ENCODE data around the gene FBXL17.
A peak's percentile ranks its signal among the peaks of the same experiment; 100 is the strongest.

The FBXL17 gene

GRCh38 chr5:108146222-108146621 is 235.7 kb downstream of the FBXL17 start:
- DNase-seq, result no peak

GRCh38 chr5:108145351-108145750 is 236.5 kb downstream of the FBXL17 start:
- DNase-seq, result no peak

GRCh38 chr5:108144332-108144731 is 237.6 kb downstream of the FBXL17 start:
- DNase-seq, result no peak

- peak; percentile 54 for DNase-seq
These were observed 238.3 kb downstream of the FBXL17 start for GRCh38 chr5:108143581-108143980.

GRCh38 chr5:108141676-108142075 is 240.2 kb downstream of the FBXL17 start:
- no peak for DNase-seq

GRCh38 chr5:108136493-108136892 is 245.4 kb downstream of the FBXL17 start:
- no peak for DNase-seq

GRCh38 chr5:108129129-108129528 is 252.8 kb downstream of the FBXL17 start:
- DNase-seq, result no peak

GRCh38 chr5:108125771-108126511 is 256.0 kb downstream of the FBXL17 start:
- DNase-seq, result no peak

- no peak for DNase-seq
These were observed 257.3 kb downstream of the FBXL17 start for GRCh38 chr5:108124596-108124995.

GRCh38 chr5:108122702-108123101 is 259.2 kb downstream of the FBXL17 start:
- DNase-seq, result no peak

GRCh38 chr5:108118813-108119514 is 262.9 kb downstream of the FBXL17 start:
- no peak for DNase-seq

GRCh38 chr5:108115673-108116072 is 266.2 kb downstream of the FBXL17 start:
- no peak for DNase-seq

- DNase-seq, result no peak
These were observed 267.9 kb downstream of the FBXL17 start for GRCh38 chr5:108113950-108114349.

GRCh38 chr5:108111736-108112135 is 270.2 kb downstream of the FBXL17 start:
- no peak for DNase-seq

GRCh38 chr5:108109059-108109458 is 272.8 kb downstream of the FBXL17 start:
- DNase-seq, result no peak

GRCh38 chr5:108104448-108104847 is 277.4 kb downstream of the FBXL17 start:
- no peak for DNase-seq

- no peak for DNase-seq
These were observed 279.4 kb downstream of the FBXL17 start for GRCh38 chr5:108102463-108102862.

GRCh38 chr5:108101821-108102220 is 280.1 kb downstream of the FBXL17 start:
- DNase-seq, result no peak

GRCh38 chr5:108101130-108101529 is 280.8 kb downstream of the FBXL17 start:
- DNase-seq, result no peak

- no peak for DNase-seq
These were observed 287.1 kb downstream of the FBXL17 start for GRCh38 chr5:108094800-108095199.

- DNase-seq, result peak; percentile 16
These were observed 288.7 kb downstream of the FBXL17 start for GRCh38 chr5:108093186-108093585.

GRCh38 chr5:108090946-108091345 is 291.0 kb downstream of the FBXL17 start:
- DNase-seq, result no peak

GRCh38 chr5:108084105-108084504 is 297.8 kb downstream of the FBXL17 start:
- no peak for DNase-seq

GRCh38 chr5:108083232-108083631 is 298.7 kb downstream of the FBXL17 start:
- no peak for DNase-seq

GRCh38 chr5:108081707-108082106 is 300.2 kb downstream of the FBXL17 start:
- DNase-seq, result no peak
